HG03097 (cell line): ENCODE data around the gene KLK15.
A peak's percentile ranks its signal among the peaks of the same experiment; 100 is the strongest.
"Not testable (repeated sequence)": the region's sequence is repeated elsewhere in the genome, so short reads cannot be mapped to it uniquely, and the experiment has no call there.

Experiments
- ATAC-seq: cut with Tn5 transposase; IDR thresholded peaks from one replicate; pipeline ENCODE4 v1.9.1; 2021; ENCODE audit not compliant: unreplicated experiment, low FRiP score

Gene KLK15

GRCh38 chr19:50821622-50822021 lies 11.8 kb downstream of the KLK15 start:
- ATAC-seq, result no peak

GRCh38 chr19:50821248-50821612 lies 12.1 kb downstream of the KLK15 start:
- no peak for ATAC-seq

- ATAC-seq, result no peak
Measured at GRCh38 chr19:50820549-50821247, 12.7 kb downstream of the KLK15 start.

GRCh38 chr19:50820086-50820485 lies 13.3 kb downstream of the KLK15 start:
- no peak for ATAC-seq

- ATAC-seq, result no peak
Measured at GRCh38 chr19:50819636-50820035, 13.7 kb downstream of the KLK15 start.

- no peak for ATAC-seq
Measured at GRCh38 chr19:50818859-50819472, 14.4 kb downstream of the KLK15 start.

GRCh38 chr19:50817941-50818858 lies 15.2 kb downstream of the KLK15 start:
- ATAC-seq, result peak; percentile 46

GRCh38 chr19:50815439-50815838 lies 17.9 kb downstream of the KLK15 start:
- ATAC-seq, result no peak

GRCh38 chr19:50814883-50815282 lies 18.5 kb downstream of the KLK15 start:
- ATAC-seq, result no peak

GRCh38 chr19:50812474-50812873 lies 20.9 kb downstream of the KLK15 start:
- ATAC-seq, result no peak

- not testable (repeated sequence) for ATAC-seq
Measured at GRCh38 chr19:50811622-50812238, 21.6 kb downstream of the KLK15 start.

- no peak for ATAC-seq
Measured at GRCh38 chr19:50808856-50809255, 24.5 kb downstream of the KLK15 start.

GRCh38 chr19:50804420-50805272 lies 28.7 kb downstream of the KLK15 start:
- peak; percentile 90 for ATAC-seq

GRCh38 chr19:50803633-50804419 lies 29.5 kb downstream of the KLK15 start:
- no peak for ATAC-seq

GRCh38 chr19:50801107-50801506 lies 32.3 kb downstream of the KLK15 start:
- ATAC-seq, result no peak

- ATAC-seq, result no peak
Measured at GRCh38 chr19:50799547-50799851, 33.9 kb downstream of the KLK15 start.

GRCh38 chr19:50798659-50799546 lies 34.5 kb downstream of the KLK15 start:
- ATAC-seq, result no peak
